B cell (primary cell): ENCODE measurements around the gene GALNT18. TPM values are rescaled to one million over a fixed set of nuclear protein-coding genes. Genes with fewer than 3 reads are reported as not detected.

Experiments used
- ATAC-seq: fragments of 200-7000 bp; cut with Tn5 transposase; one replicate; pipeline ENCODE4 v1.10.0; 2021; ENCODE audit warnings: low read depth, mild to moderate bottlenecking, moderate number of reproducible peaks, moderate library complexity
- CTCF ChIA-PET: fragments of 350-600 bp; sonication (Branson Sonifier 250); formaldehyde crosslinking; loops from one replicate; lab custom pipeline; 2021; ENCODE audit warnings: antibody characterized with exemption, inconsistent platforms; lab: Charles Lee
- POLR2A ChIA-PET: fragments of 350-600 bp; sonication (Branson Sonifier 250); formaldehyde crosslinking; loops from one replicate; lab custom pipeline; 2021; ENCODE audit warnings: antibody characterized with exemption; lab: Charles Lee
- DNase-seq: peaks from one replicate; pipeline ENCODE4 v3.0.0; 2013
- H2AFZ ChIP-seq: 2 replicates; pipeline ENCODE4 v1.6.1; 2012; ENCODE audit warnings: mild to moderate bottlenecking, low read depth, low read length; ENCODE audit not compliant: insufficient read depth, poor library complexity, severe bottlenecking
- H3K27ac ChIP-seq, 2 donors: 1 replicate in 1 of 2; 2 replicates in 1 of 2; pipeline ENCODE4 v1.5.1; 2012 to 2013; ENCODE audit warnings: low read length in 2 of 2, mild to moderate bottlenecking in 2 of 2, moderate library complexity in 1 of 2
- H3K27me3 ChIP-seq, 4 experiments: fragments of 200-600 bp in 1 of 4; sonication (generic) in 1 of 4; replicated peaks in 1 of 4; 1 replicate in 2 of 4; 2 replicates in 2 of 4; pipeline versions ENCODE4 v1.6.1 to v1.7.0; 2013 to 2016; ENCODE audit warnings: low read length in 3 of 4, mild to moderate bottlenecking in 2 of 4, mixed read lengths in 1 of 4, moderate library complexity in 1 of 4; ENCODE audit not compliant: insufficient read depth in 4 of 4, control insufficient read depth in 3 of 4; ENCODE audit errors: control extremely low read depth in 1 of 4
- H3K36me3 ChIP-seq, 2 experiments: replicated peaks in 1 of 2; 1 replicate in 1 of 2; 2 replicates in 1 of 2; pipeline versions ENCODE4 v1.6.1 to v1.7.1; 2013; ENCODE audit warnings: low read length in 1 of 2; ENCODE audit not compliant: insufficient read depth in 2 of 2, control insufficient read depth in 1 of 2; ENCODE audit errors: control extremely low read depth in 1 of 2, extremely low read depth in 1 of 2
- H3K4me1 ChIP-seq, 2 donors: fragments of 200-600 bp in 1 of 2; sonication (generic) in 1 of 2; 1 replicate in 1 of 2; 2 replicates in 1 of 2; pipeline versions ENCODE4 v1.5.1 to v1.6.1; 2013 to 2017; ENCODE audit warnings: low read length in 2 of 2; ENCODE audit not compliant: control insufficient read depth in 2 of 2, insufficient read depth in 2 of 2
- H3K4me2 ChIP-seq: replicated peaks from 2 replicates; pipeline ENCODE3; 2012; ENCODE audit warnings: mild to moderate bottlenecking, low read depth, low read length; ENCODE audit not compliant: poor library complexity, severe bottlenecking
- H3K4me3 ChIP-seq, 5 experiments: fragments of 200-600 bp in 1 of 5; sonication (generic) in 1 of 5; 1 replicate in 3 of 5; 2 replicates in 2 of 5; pipeline versions ENCODE4 v1.5.1 to v1.7.0; 2011 to 2016; ENCODE audit warnings: low read length in 4 of 5, mild to moderate bottlenecking in 4 of 5, low read depth in 2 of 5, control low read depth in 1 of 5, moderate library complexity in 1 of 5; ENCODE audit not compliant: insufficient read depth in 1 of 5; ENCODE audit errors: control extremely low read depth in 1 of 5, extremely low read depth in 1 of 5
- H3K79me2 ChIP-seq: fragments of 200-600 bp; sonication (generic); one replicate; pipeline ENCODE4 v1.6.0; 2016; ENCODE audit warnings: low read length; ENCODE audit not compliant: control insufficient read depth, insufficient read depth
- H3K9ac ChIP-seq: fragments of 200-600 bp; sonication (generic); 2 replicates; pipeline ENCODE4 v1.6.1; 2017; ENCODE audit warnings: mild to moderate bottlenecking, low read length, moderate library complexity
- H3K9me3 ChIP-seq, 3 donors: one replicate each; pipeline versions ENCODE4 v1.6.1 to v1.7.1; 2013; ENCODE audit warnings: low read length in 2 of 3; ENCODE audit not compliant: control insufficient read depth in 2 of 3, insufficient read depth in 1 of 3; ENCODE audit errors: control extremely low read depth in 1 of 3
- H4K20me1 ChIP-seq: 2 replicates; pipeline ENCODE4 v1.6.0; 2012; ENCODE audit warnings: mild to moderate bottlenecking, low read length; ENCODE audit not compliant: insufficient read depth, control insufficient read depth, poor library complexity, severe bottlenecking
- H3K27ac Mint-ChIP-seq: one replicate; pipeline ENCODE4 v1.8.0; 2021; ENCODE audit warnings: mixed read lengths
- H3K27me3 Mint-ChIP-seq: one replicate; pipeline ENCODE4 v1.8.0; 2021; ENCODE audit warnings: mixed read lengths
- H3K4me1 Mint-ChIP-seq: one replicate; pipeline ENCODE4 v1.8.0; 2021; ENCODE audit warnings: mixed read lengths
- H3K4me3 Mint-ChIP-seq: one replicate; pipeline ENCODE4 v1.8.0; 2021; ENCODE audit warnings: mixed read lengths
- H3K9me3 Mint-ChIP-seq: one replicate; pipeline ENCODE4 v1.8.0; 2022; ENCODE audit warnings: mixed read lengths; ENCODE audit not compliant: insufficient read depth
- EZH2 ChIP-seq: IDR thresholded peaks from 2 replicates; pipeline ENCODE4 v1.6.1; 2012; ENCODE audit warnings: borderline replicate concordance, low read depth, mild to moderate bottlenecking, moderate library complexity, low read length; ENCODE audit not compliant: insufficient read depth, poor library complexity, severe bottlenecking
- WGBS: methylation state at CpG from one replicate; pipeline ENCODE4 v1.1.5; 2013; ENCODE audit warnings: missing lambda C conversion rate; ENCODE audit not compliant: insufficient coverage; 5-methylcytosine and 5-hydroxymethylcytosine counted together
- intact Hi-C: fragments of 100-400 bp; cut with micrococcal nuclease; formaldehyde crosslinking; loops from one replicate; pipeline ENCODE4 v1.10.0; 2022
- polyA plus RNA-seq: library from polyadenylated mRNA; depleted of rRNA; stranded (reverse); fragments of >200 nt; gene quantifications from 2 replicates; pipeline ENCODE4 v1.2.3, GENCODE V29; 2012
- total RNA-seq, 2 donors: library from RNA; stranded (reverse); fragments of 120-200 nt in 1 of 2; gene quantifications; 1 replicate in 1 of 2; 2 replicates in 1 of 2; pipeline versions ENCODE4 v1.2.3 to v1.2.4, GENCODE V29; 2013 to 2022
- TF ChIP-seq, protein P1 (sequence below): fragments of 200-600 bp; IDR thresholded peaks from one replicate; pipeline ENCODE4 v1.8.0; 2022; ENCODE audit warnings: antibody characterized with exemption, mild to moderate bottlenecking

Gene GALNT18
- total and polyA plus RNA-seq, 2 donors (not counting 1 experiment from before 2014, with no cell fraction given) = not detected

DNA sequence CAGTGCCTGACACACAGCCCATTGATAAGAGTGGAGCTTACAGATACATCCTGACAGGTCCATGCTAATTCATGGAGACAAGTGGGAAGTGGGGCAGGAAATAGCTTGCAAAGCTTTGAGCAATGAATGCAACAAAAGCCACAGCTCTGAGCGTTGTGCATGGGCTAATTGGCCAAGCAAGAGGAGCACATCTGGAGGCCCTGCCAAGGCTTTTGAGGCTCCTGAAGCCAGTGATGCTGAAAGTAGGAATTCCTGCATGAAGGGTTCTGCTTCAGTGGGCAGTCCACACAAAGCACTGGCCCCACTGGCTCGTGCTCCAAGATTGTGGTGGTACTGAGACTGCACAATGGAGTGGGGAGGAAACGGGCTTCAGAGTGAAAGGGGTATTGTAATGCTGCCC lies 164.9 kb downstream of the GALNT18 start:
- H3K9ac ChIP-seq = no peak overlapping the region
- H3K9me3 Mint-ChIP-seq = no peaks in the 10 kb centered on the region
- WGBS = 88% methylated on average over 3 of the region's 3 CpGs
- intact Hi-C loops = no loop called here
- ATAC-seq (no peak), DNase-seq (no peak)
- no peaks in the 10 kb centered on the region for H4K20me1 ChIP-seq
- H3K4me3 ChIP-seq = no peak overlapping the region
- H3K27ac Mint-ChIP-seq = no peak overlapping the region
- H3K36me3 ChIP-seq = no peaks in the 10 kb centered on the region
- no peaks in the 10 kb centered on the region for H3K79me2 ChIP-seq
- H3K4me1 ChIP-seq = no peaks in the 10 kb centered on the region
- H3K9me3 ChIP-seq = peaks cover 0 to 3% (median 0%) of the 10 kb centered on the region in 3 donors
- ChIA-PET CTCF (no interaction called here), POLR2A (no interaction called here)
- H3K27me3 Mint-ChIP-seq = peaks cover 6% of the 10 kb centered on the region
- no peak for TF ChIP-seq EZH2
- TF ChIP-seq, protein P1, sequence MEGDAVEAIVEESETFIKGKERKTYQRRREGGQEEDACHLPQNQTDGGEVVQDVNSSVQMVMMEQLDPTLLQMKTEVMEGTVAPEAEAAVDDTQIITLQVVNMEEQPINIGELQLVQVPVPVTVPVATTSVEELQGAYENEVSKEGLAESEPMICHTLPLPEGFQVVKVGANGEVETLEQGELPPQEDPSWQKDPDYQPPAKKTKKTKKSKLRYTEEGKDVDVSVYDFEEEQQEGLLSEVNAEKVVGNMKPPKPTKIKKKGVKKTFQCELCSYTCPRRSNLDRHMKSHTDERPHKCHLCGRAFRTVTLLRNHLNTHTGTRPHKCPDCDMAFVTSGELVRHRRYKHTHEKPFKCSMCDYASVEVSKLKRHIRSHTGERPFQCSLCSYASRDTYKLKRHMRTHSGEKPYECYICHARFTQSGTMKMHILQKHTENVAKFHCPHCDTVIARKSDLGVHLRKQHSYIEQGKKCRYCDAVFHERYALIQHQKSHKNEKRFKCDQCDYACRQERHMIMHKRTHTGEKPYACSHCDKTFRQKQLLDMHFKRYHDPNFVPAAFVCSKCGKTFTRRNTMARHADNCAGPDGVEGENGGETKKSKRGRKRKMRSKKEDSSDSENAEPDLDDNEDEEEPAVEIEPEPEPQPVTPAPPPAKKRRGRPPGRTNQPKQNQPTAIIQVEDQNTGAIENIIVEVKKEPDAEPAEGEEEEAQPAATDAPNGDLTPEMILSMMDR = no peak
- H3K4me2 ChIP-seq = no peak overlapping the region
- H3K4me3 Mint-ChIP-seq = no peak overlapping the region
- no peak overlapping the region for H3K27ac ChIP-seq
- no peaks in the 10 kb centered on the region for H3K4me1 Mint-ChIP-seq
- H2AFZ ChIP-seq = no peak overlapping the region
- no peaks in the 10 kb centered on the region for H3K27me3 ChIP-seq

DNA sequence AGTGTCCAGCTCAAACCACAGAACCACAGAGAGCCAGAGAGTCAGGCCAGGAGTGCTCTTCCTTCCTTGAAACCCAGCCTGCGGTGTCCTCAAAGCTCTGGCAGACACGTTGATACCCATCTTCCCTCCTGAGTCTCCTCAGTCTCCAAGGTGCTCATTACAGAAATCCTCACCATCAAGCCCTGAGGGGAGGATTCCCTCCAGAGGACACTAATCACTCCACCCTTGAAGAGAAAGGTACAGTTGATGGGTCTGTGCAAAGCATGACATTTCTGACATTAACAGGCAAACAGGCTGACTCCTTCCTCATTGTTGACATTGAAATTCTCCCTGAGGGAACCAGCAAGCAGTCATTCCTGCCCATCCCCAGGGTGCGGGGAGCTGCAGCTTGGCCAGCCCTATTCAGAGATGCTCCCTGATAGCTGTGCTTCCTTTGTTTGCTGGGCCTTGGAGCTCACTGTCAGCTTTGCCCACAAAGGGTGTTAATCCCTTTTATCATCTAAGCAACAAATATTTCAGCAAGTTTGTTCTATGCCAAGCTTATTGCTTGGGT lies 167.1 kb downstream of the GALNT18 start:
- no peak overlapping the region for H3K9ac ChIP-seq
- CTCF ChIA-PET = interaction anchor here (1.3 kb wide), 1 partner anchor 15 kb away, joined by 3 read pairs; no protein-coding TSS in a partner anchor
- peaks cover 0 to 3% (median 0%) of the 10 kb centered on the region in 3 donors for H3K9me3 ChIP-seq
- no peak overlapping the region for H3K27ac Mint-ChIP-seq
- no peaks in the 10 kb centered on the region for H3K27me3 Mint-ChIP-seq
- H3K4me3 ChIP-seq = no peak overlapping the region
- DNase-seq (no peak), ATAC-seq (no peak)
- TF ChIP-seq EZH2 = no peak
- TF ChIP-seq, protein P1 = no peak
- no peaks in the 10 kb centered on the region for H4K20me1 ChIP-seq
- H3K79me2 ChIP-seq = no peaks in the 10 kb centered on the region
- POLR2A ChIA-PET = no interaction called here
- 92% methylated on average over 3 of the region's 3 CpGs for WGBS
- intact Hi-C loops = no loop called here
- H3K36me3 ChIP-seq = no peaks in the 10 kb centered on the region
- no peaks in the 10 kb centered on the region for H3K27me3 ChIP-seq
- no peak overlapping the region for H3K27ac ChIP-seq
- no peak overlapping the region for H3K4me3 Mint-ChIP-seq
- no peaks in the 10 kb centered on the region for H3K4me1 ChIP-seq
- H3K4me2 ChIP-seq = no peak overlapping the region
- H2AFZ ChIP-seq = no peak overlapping the region
- no peaks in the 10 kb centered on the region for H3K4me1 Mint-ChIP-seq
- no peaks in the 10 kb centered on the region for H3K9me3 Mint-ChIP-seq
